Measurements from ENCODE around the gene ENG.

The ENG gene

GRCh38 chr9:127793093-127793708, 61.3 kb downstream of the ENG start:
- DNase-seq, result no peak
- Histone ChIP-seq H3K27me3 (replicated peaks) (no peaks in the 10 kb centered on the region), H3K27ac (no peak overlapping the region), H3K36me3 (replicated peaks) (peaks cover 43% of the 10 kb centered on the region), H3K4me3 (ENCODE audit: low read depth, low read length) (no peak overlapping the region)
- TF ChIP-seq CTCF (IDR thresholded peaks at IDR 0.05; ENCODE audit: low read depth, low read length, missing control alignments), result no peak
- in situ Hi-C loops (cut with HindIII; ENCODE audit: low pct_ligation_motif_present, low sequenced_read_pairs), result no loop called here

GRCh38 chr9:127792417-127793031, 61.9 kb downstream of the ENG start:
- TF ChIP-seq CTCF (IDR thresholded peaks at IDR 0.05; ENCODE audit: low read depth, low read length, missing control alignments), result no peak
- no peaks in the 10 kb centered on the region for H3K27me3 ChIP-seq (replicated peaks)
- no peak overlapping the region for H3K4me3 ChIP-seq (ENCODE audit: low read depth, low read length)
- peaks cover 50% of the 10 kb centered on the region for H3K36me3 ChIP-seq (replicated peaks)
- H3K27ac ChIP-seq, result no peak overlapping the region
- in situ Hi-C loops (cut with HindIII; ENCODE audit: low pct_ligation_motif_present, low sequenced_read_pairs), result no loop called here
- no peak for DNase-seq

GRCh38 chr9:127791085-127791484, 63.4 kb downstream of the ENG start:
- TF ChIP-seq CTCF (IDR thresholded peaks at IDR 0.05; ENCODE audit: low read depth, low read length, missing control alignments), result peak; percentile 14
- Histone ChIP-seq H3K27me3 (replicated peaks) (no peaks in the 10 kb centered on the region), H3K36me3 (replicated peaks) (peaks cover 61% of the 10 kb centered on the region), H3K27ac (no peak overlapping the region), H3K4me3 (ENCODE audit: low read depth, low read length) (no peak overlapping the region)
- no peak for DNase-seq
- in situ Hi-C loops (cut with HindIII; ENCODE audit: low pct_ligation_motif_present, low sequenced_read_pairs), result no loop called here

GRCh38 chr9:127790094-127790855, 64.2 kb downstream of the ENG start:
- Histone ChIP-seq H3K36me3 (replicated peaks) (peaks cover 61% of the 10 kb centered on the region), H3K4me3 (ENCODE audit: low read depth, low read length) (no peak overlapping the region), H3K27ac (no peak overlapping the region), H3K27me3 (replicated peaks) (no peaks in the 10 kb centered on the region)
- DNase-seq, result no peak
- TF ChIP-seq CTCF (IDR thresholded peaks at IDR 0.05; ENCODE audit: low read depth, low read length, missing control alignments), result no peak
- in situ Hi-C loops (cut with HindIII; ENCODE audit: low pct_ligation_motif_present, low sequenced_read_pairs), result no loop called here

- no peak overlapping the region for H3K4me3 ChIP-seq (ENCODE audit: low read depth, low read length)
- peaks cover 61% of the 10 kb centered on the region for H3K36me3 ChIP-seq (replicated peaks)
- H3K27me3 ChIP-seq (replicated peaks), result no peaks in the 10 kb centered on the region
- no peak for TF ChIP-seq CTCF (IDR thresholded peaks at IDR 0.05; ENCODE audit: low read depth, low read length, missing control alignments)
- no peak for DNase-seq
- in situ Hi-C loops (cut with HindIII; ENCODE audit: low pct_ligation_motif_present, low sequenced_read_pairs), result no loop called here
- no peak overlapping the region for H3K27ac ChIP-seq
Observed at GRCh38 chr9:127789179-127789578, 65.3 kb downstream of the ENG start.

Measured in brain microvascular endothelial cell (primary cell).